ENCODE results near the gene RPP40.
"Not testable (repeated sequence)": the region's sequence is repeated elsewhere in the genome, so short reads cannot be mapped to it uniquely, and the experiment has no call there.

The RPP40 gene

GRCh38 chr6:5020142-5020541 lies 16.3 kb upstream of the RPP40 start:
- DNase-seq (ENCODE audit: low spot score) = no peak

- no peak for DNase-seq (ENCODE audit: low spot score)
Observed at GRCh38 chr6:5014072-5014561, 10.3 kb upstream of the RPP40 start.

GRCh38 chr6:5012519-5012918 lies 8.7 kb upstream of the RPP40 start:
- no peak for DNase-seq (ENCODE audit: low spot score)

GRCh38 chr6:5011346-5011745 lies 7.5 kb upstream of the RPP40 start:
- no peak for DNase-seq (ENCODE audit: low spot score)

- DNase-seq (ENCODE audit: low spot score) = peak; percentile 48
Observed at GRCh38 chr6:5007531-5007930, 3.7 kb upstream of the RPP40 start.

- DNase-seq (ENCODE audit: low spot score) = no peak
Observed at GRCh38 chr6:5006222-5006621, 2.4 kb upstream of the RPP40 start.

GRCh38 chr6:5005038-5005433 lies 1.2 kb upstream of the RPP40 start:
- not testable (repeated sequence) for DNase-seq (ENCODE audit: low spot score)

- DNase-seq (ENCODE audit: low spot score) = no peak
Observed at GRCh38 chr6:5004373-5005037, 668 bp upstream of the RPP40 start.

- DNase-seq (ENCODE audit: low spot score) = no peak
Observed at GRCh38 chr6:4999586-4999985, 4.3 kb downstream of the RPP40 start.

GRCh38 chr6:4997862-4998261 lies 6.0 kb downstream of the RPP40 start:
- DNase-seq (ENCODE audit: low spot score) = no peak

- DNase-seq (ENCODE audit: low spot score) = no peak
Observed at GRCh38 chr6:4994741-4995140, 9.1 kb downstream of the RPP40 start.

GRCh38 chr6:4987432-4987831 lies 16.4 kb downstream of the RPP40 start:
- DNase-seq (ENCODE audit: low spot score) = no peak

- DNase-seq (ENCODE audit: low spot score) = no peak
Observed at GRCh38 chr6:4986999-4987398, 16.8 kb downstream of the RPP40 start.

- DNase-seq (ENCODE audit: low spot score) = no peak
Observed at GRCh38 chr6:4983322-4983721, 20.5 kb downstream of the RPP40 start.

GRCh38 chr6:4981761-4982160 lies 22.1 kb downstream of the RPP40 start:
- no peak for DNase-seq (ENCODE audit: low spot score)

- no peak for DNase-seq (ENCODE audit: low spot score)
Observed at GRCh38 chr6:4979426-4979825, 24.4 kb downstream of the RPP40 start.

GRCh38 chr6:4977468-4977867 lies 26.4 kb downstream of the RPP40 start:
- no peak for DNase-seq (ENCODE audit: low spot score)

GRCh38 chr6:4975506-4975905 lies 28.3 kb downstream of the RPP40 start:
- no peak for DNase-seq (ENCODE audit: low spot score)

- no peak for DNase-seq (ENCODE audit: low spot score)
Observed at GRCh38 chr6:4974962-4975361, 28.9 kb downstream of the RPP40 start.

- DNase-seq (ENCODE audit: low spot score) = no peak
Observed at GRCh38 chr6:4973982-4974745, 29.7 kb downstream of the RPP40 start.

- DNase-seq (ENCODE audit: low spot score) = no peak
Observed at GRCh38 chr6:4973415-4973814, 30.4 kb downstream of the RPP40 start.

- DNase-seq (ENCODE audit: low spot score) = no peak
Observed at GRCh38 chr6:4972438-4972837, 31.4 kb downstream of the RPP40 start.

GRCh38 chr6:4971851-4972250 lies 32.0 kb downstream of the RPP40 start:
- no peak for DNase-seq (ENCODE audit: low spot score)
